A549 (cell line): ENCODE measurements around the gene COMMD7.

ENCODE experiments used
- CBX2 ChIP-seq: fragments of 200-600 bp; sonication (generic); IDR thresholded peaks from 2 replicates; pipeline ENCODE4 v1.6.1; 2016; ENCODE audit warnings: low read depth, mild to moderate bottlenecking, borderline replicate concordance
- CEBPB ChIP-seq, 2 experiments: fragments of >200 bp in 1 of 2; sonication (Bioruptor Twin) in 1 of 2; formaldehyde crosslinking in 1 of 2; IDR thresholded peaks; 2 replicates each; pipeline ENCODE4 v1.6.1; 2012 to 2016
- EP300 ChIP-seq, 2 experiments: fragments of >200 bp; sonication (Bioruptor Twin); formaldehyde crosslinking; IDR thresholded peaks; 2 replicates in 1 of 2; 3 replicates in 1 of 2; pipeline ENCODE4 v1.6.1; 2016 to 2017
- HMGXB4 ChIP-seq: fragments of 250-450 bp; sonication (Bioruptor Pico); IDR thresholded peaks from 2 replicates; pipeline ENCODE4 v1.5.0; 2021; ENCODE audit warnings: mild to moderate bottlenecking, moderate library complexity, borderline replicate concordance
- JUN ChIP-seq, 2 experiments: fragments of >200 bp; sonication (Bioruptor Twin); formaldehyde crosslinking; IDR thresholded peaks; 2 replicates in 1 of 2; 3 replicates in 1 of 2; pipeline ENCODE4 v1.6.1; 2016 to 2017
- MYC ChIP-seq: IDR thresholded peaks from 2 replicates; pipeline ENCODE4 v1.6.1; 2012; ENCODE audit warnings: mild to moderate bottlenecking, inconsistent platforms, low read length, improper control_type of control experiment, borderline replicate concordance
- POLR2A ChIP-seq: IDR thresholded peaks from 2 replicates; pipeline ENCODE4 v1.6.1; 2012; ENCODE audit warnings: mild to moderate bottlenecking, low read length
- RAD21 ChIP-seq, 2 experiments: fragments of >200 bp in 1 of 2; sonication (Bioruptor Twin) in 1 of 2; formaldehyde crosslinking in 1 of 2; IDR thresholded peaks in 1 of 2; conservative IDR thresholded peaks in 1 of 2; 2 replicates in 1 of 2; 3 replicates in 1 of 2; pipeline ENCODE4 v1.6.1; 2012 to 2018; ENCODE audit warnings: inconsistent platforms in 1 of 2
- RCOR1 ChIP-seq: fragments of 150-350 bp; IDR thresholded peaks from 2 replicates; pipeline ENCODE4 v1.6.1; 2014; ENCODE audit warnings: antibody characterized with exemption, low read length, low read depth
- RFX5 ChIP-seq: fragments of 450-650 bp; IDR thresholded peaks from 2 replicates; pipeline ENCODE4 v1.7.1; 2014; ENCODE audit warnings: antibody characterized with exemption, mild to moderate bottlenecking, moderate library complexity
- RNF2 ChIP-seq: fragments of 200-600 bp; sonication (generic); IDR thresholded peaks from 2 replicates; pipeline ENCODE4 v1.6.1; 2016; ENCODE audit warnings: low read depth, mild to moderate bottlenecking, antibody characterized with exemption, moderate library complexity, borderline replicate concordance
- USF2 ChIP-seq: fragments of 450-650 bp; IDR thresholded peaks from 2 replicates; pipeline ENCODE4 v1.6.1; 2014; ENCODE audit warnings: antibody characterized with exemption
- TF ChIP-seq, protein P1 (sequence below): fragments of >200 bp; sonication (Bioruptor Twin); formaldehyde crosslinking; IDR thresholded peaks from 3 replicates; pipeline ENCODE4 v1.5.1; 2016

- TF ChIP-seq RNF2 = no peak
- TF ChIP-seq CEBPB (IDR thresholded peaks at IDR 0.05) = no peak
- TF ChIP-seq EP300 (IDR thresholded peaks at IDR 0.05) = no peak
- no peak for TF ChIP-seq MYC
- no peak for TF ChIP-seq CBX2
- TF ChIP-seq, protein P1, sequence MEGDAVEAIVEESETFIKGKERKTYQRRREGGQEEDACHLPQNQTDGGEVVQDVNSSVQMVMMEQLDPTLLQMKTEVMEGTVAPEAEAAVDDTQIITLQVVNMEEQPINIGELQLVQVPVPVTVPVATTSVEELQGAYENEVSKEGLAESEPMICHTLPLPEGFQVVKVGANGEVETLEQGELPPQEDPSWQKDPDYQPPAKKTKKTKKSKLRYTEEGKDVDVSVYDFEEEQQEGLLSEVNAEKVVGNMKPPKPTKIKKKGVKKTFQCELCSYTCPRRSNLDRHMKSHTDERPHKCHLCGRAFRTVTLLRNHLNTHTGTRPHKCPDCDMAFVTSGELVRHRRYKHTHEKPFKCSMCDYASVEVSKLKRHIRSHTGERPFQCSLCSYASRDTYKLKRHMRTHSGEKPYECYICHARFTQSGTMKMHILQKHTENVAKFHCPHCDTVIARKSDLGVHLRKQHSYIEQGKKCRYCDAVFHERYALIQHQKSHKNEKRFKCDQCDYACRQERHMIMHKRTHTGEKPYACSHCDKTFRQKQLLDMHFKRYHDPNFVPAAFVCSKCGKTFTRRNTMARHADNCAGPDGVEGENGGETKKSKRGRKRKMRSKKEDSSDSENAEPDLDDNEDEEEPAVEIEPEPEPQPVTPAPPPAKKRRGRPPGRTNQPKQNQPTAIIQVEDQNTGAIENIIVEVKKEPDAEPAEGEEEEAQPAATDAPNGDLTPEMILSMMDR = no peak
- TF ChIP-seq HMGXB4 = no peak
- TF ChIP-seq RCOR1 = no peak
- TF ChIP-seq JUN (IDR thresholded peaks at IDR 0.05) = no peak
- no peak for TF ChIP-seq USF2
- TF ChIP-seq RAD21 (conservative IDR thresholded peaks at IDR 0.05 in 1 of 2, IDR thresholded peaks at IDR 0.05 in 1 of 2) = no peak
- no peak for TF ChIP-seq POLR2A
- no peak for TF ChIP-seq RFX5
Measured at GRCh38 chr20:32686530-32687179, 56.6 kb downstream of the COMMD7 start.
